Measurements from ENCODE around the gene RIPK3. TPM values are rescaled to one million over a fixed set of nuclear protein-coding genes. Genes with fewer than 3 reads are reported as not detected.
"Not testable (repeated sequence)": the region's sequence is repeated elsewhere in the genome, so short reads cannot be mapped to it uniquely, and the experiment has no call there.

The RIPK3 gene
- total RNA-seq, 4 donors from 2014 or later: 0.29 to 123 (median 6.0) TPM

DNA sequence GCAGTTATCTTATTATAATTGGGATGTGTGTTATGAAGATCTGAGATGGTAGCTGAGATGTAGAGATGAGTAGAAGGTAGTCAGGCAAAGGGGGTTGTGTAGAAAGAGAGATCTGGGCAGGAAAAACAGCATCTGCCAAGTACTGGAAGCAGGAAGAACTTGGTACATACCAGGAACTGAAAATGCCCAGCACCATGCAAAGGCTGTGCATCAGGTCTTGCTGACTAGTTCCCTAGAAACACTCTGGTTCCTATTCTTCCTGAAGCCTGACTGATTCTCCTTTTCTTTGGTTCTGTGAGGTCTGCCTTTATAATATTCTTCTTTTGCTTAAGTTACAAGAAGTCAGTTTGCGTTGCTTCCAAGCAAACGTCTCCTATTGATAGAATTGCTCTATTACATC, 21.5 kb upstream of the RIPK3 start:
- TF ChIP-seq POLR2A (IDR thresholded peaks at IDR 0.05): no peak
- TF ChIP-seq, protein P1, sequence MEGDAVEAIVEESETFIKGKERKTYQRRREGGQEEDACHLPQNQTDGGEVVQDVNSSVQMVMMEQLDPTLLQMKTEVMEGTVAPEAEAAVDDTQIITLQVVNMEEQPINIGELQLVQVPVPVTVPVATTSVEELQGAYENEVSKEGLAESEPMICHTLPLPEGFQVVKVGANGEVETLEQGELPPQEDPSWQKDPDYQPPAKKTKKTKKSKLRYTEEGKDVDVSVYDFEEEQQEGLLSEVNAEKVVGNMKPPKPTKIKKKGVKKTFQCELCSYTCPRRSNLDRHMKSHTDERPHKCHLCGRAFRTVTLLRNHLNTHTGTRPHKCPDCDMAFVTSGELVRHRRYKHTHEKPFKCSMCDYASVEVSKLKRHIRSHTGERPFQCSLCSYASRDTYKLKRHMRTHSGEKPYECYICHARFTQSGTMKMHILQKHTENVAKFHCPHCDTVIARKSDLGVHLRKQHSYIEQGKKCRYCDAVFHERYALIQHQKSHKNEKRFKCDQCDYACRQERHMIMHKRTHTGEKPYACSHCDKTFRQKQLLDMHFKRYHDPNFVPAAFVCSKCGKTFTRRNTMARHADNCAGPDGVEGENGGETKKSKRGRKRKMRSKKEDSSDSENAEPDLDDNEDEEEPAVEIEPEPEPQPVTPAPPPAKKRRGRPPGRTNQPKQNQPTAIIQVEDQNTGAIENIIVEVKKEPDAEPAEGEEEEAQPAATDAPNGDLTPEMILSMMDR (IDR thresholded peaks at IDR 0.05): no peak
- Histone ChIP-seq H3K4me3 (no peak overlapping the region), H3K27ac (no peak overlapping the region), H3K27me3 (no peaks in the 10 kb centered on the region), H3K4me1 (no peaks in the 10 kb centered on the region), H3K9me3 (no peaks in the 10 kb centered on the region), H3K36me3 (no peaks in the 10 kb centered on the region)
- intact Hi-C loops (cut with DNase I; ENCODE audit: low total_unique reads): no loop called here
- DNase-seq: no peak

DNA sequence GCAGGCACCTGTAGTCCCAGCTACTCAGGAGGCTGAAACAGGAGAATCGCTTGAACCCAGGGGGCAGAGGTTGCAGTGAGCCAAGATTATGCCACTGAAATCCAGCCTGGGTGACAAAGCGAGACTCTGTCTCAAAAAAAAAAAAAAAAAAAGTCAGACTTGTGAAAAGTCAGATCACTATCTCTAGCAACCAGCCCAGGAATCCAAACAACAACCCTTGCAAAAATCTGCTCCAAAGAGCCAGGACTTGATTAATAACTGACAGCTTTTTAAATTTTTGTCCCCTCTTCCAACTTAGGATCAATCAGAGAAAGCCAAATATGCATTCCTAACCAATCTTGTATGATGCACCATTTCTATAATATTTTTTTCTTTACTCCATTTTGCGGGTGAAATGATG, 20.5 kb upstream of the RIPK3 start:
- intact Hi-C loops (cut with DNase I; ENCODE audit: low total_unique reads): no loop called here

DNA sequence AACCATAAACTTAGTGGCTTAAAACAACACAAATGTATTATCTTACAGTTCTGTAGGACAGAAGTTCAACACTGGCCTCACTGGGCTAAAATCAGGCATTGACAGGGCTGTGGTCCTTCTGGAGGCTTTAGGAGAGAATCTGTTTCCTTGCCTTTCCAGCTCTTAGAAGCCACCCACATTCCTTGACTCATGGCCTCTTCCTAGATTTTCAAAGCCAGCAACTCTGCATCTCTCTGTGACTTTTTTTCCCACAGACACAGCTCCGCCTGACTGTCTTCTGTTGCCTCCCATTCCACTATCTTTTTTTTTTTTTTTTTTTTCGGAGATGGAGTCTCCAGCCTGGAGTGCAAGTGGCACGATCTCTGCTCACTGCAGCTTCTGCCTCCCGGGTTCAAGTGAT, 16.4 kb upstream of the RIPK3 start:
- Histone ChIP-seq H3K36me3 (no peaks in the 10 kb centered on the region), H3K4me3 (no peak overlapping the region), H3K27ac (no peak overlapping the region), H3K9me3 (no peaks in the 10 kb centered on the region), H3K4me1 (no peaks in the 10 kb centered on the region), H3K27me3 (no peaks in the 10 kb centered on the region)
- TF ChIP-seq, protein P1 (IDR thresholded peaks at IDR 0.05): no peak
- TF ChIP-seq POLR2A (IDR thresholded peaks at IDR 0.05): no peak
- DNase-seq: no peak
- intact Hi-C loops (cut with DNase I; ENCODE audit: low total_unique reads): no loop called here

More for the DNA sequence above, 20.5 kb upstream of the RIPK3 start:
- Histone ChIP-seq H3K36me3 (no peaks in the 10 kb centered on the region), H3K9me3 (no peaks in the 10 kb centered on the region), H3K4me1 (no peaks in the 10 kb centered on the region), H3K4me3 (no peak overlapping the region), H3K27me3 (no peaks in the 10 kb centered on the region), H3K27ac (no peak overlapping the region)
- TF ChIP-seq, protein P1 (IDR thresholded peaks at IDR 0.05): no peak
- no peak for TF ChIP-seq POLR2A (IDR thresholded peaks at IDR 0.05)
- no peak for DNase-seq

DNA sequence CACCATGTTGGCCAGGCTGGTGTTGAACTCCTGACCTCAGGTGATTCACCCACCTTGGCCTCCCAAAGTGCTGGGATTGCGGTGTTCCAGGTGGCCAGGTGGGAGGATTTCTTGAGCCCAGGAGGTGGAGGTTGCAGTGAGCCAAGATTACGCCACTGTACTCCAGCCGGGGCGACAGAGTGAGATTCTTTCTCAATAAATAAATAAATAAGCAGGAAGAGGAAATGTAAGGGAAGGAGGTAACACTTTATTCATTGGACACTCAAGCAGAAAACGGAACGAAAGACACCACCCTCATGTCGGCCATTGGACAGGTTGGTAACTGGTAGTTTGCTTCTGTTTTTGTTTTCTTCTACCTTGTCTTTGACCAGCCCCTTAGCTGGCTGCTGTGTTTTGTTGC, 15.2 kb upstream of the RIPK3 start:
- no peaks in the 10 kb centered on the region for H3K36me3 ChIP-seq
- intact Hi-C loops (cut with DNase I; ENCODE audit: low total_unique reads): no loop called here
- H3K9me3 ChIP-seq: no peaks in the 10 kb centered on the region
- H3K27ac ChIP-seq: no peak overlapping the region
- no peaks in the 10 kb centered on the region for H3K27me3 ChIP-seq
- TF ChIP-seq, protein P1 (IDR thresholded peaks at IDR 0.05): no peak
- DNase-seq: no peak
- H3K4me1 ChIP-seq: no peaks in the 10 kb centered on the region
- no peak overlapping the region for H3K4me3 ChIP-seq

DNA sequence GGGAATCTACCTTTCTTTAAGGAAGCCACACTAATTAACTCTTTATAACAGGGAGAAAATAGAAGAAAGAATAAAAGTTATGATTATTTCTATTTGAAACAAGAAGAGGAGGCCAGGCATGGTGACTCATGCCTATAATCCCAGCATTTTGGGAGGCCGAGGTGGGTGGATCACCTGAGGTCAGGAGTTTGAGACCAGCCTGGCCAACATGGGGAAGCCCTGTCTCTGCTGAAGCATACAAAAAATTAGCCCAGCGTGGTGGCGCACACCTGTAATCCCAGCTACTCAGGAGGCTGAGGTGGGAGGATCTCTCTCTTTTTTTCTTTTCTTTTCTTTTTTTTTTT, 14.7 kb upstream of the RIPK3 start:
- H3K27me3 ChIP-seq; H3K27ac ChIP-seq; DNase-seq; H3K4me3 ChIP-seq; intact Hi-C loops (cut with DNase I; ENCODE audit: low total_unique reads); H3K36me3 ChIP-seq; H3K9me3 ChIP-seq; H3K4me1 ChIP-seq: not testable (repeated sequence)
